RWPE2 (cell line): ENCODE data around the gene ARHGAP42.

ENCODE experiments used
- ATAC-seq: fragments of 200-7000 bp; cut with Tn5 transposase; 3 replicates; pipeline ENCODE4 v1.9.1; 2021; ENCODE audit warnings: low read depth
- DNase-seq: peaks from one replicate; pipeline ENCODE4 v3.0.0-alpha.2; 2020; ENCODE audit warnings: low spot score
- H3K27ac ChIP-seq: fragments of 450-650 bp; 2 replicates; pipeline ENCODE4 v1.5.1; 2017; ENCODE audit warnings: mild to moderate bottlenecking; ENCODE audit not compliant: poor library complexity, severe bottlenecking
- H3K27me3 ChIP-seq: fragments of 250-450 bp; sonication (Bioruptor Pico); 2 replicates; pipeline ENCODE4 v1.5.1; 2021; ENCODE audit warnings: mild to moderate bottlenecking, moderate library complexity; ENCODE audit not compliant: insufficient read depth, poor library complexity, severe bottlenecking
- H3K36me3 ChIP-seq: fragments of 250-450 bp; sonication (Bioruptor Pico); 2 replicates; pipeline ENCODE4 v1.5.1; 2020; ENCODE audit warnings: low read depth, mild to moderate bottlenecking, moderate library complexity
- H3K4me1 ChIP-seq: fragments of 250-450 bp; sonication (Bioruptor Pico); 2 replicates; pipeline ENCODE4 v1.5.1; 2021; ENCODE audit warnings: mild to moderate bottlenecking, moderate library complexity; ENCODE audit not compliant: insufficient read depth, poor library complexity, severe bottlenecking
- H3K4me3 ChIP-seq: fragments of 250-450 bp; sonication (Bioruptor Pico); 2 replicates; pipeline ENCODE4 v1.5.1; 2021; ENCODE audit warnings: mild to moderate bottlenecking, moderate library complexity; ENCODE audit not compliant: severe bottlenecking
- H3K9me3 ChIP-seq: fragments of 250-450 bp; sonication (Bioruptor Pico); 2 replicates; pipeline ENCODE4 v1.5.1; 2021; ENCODE audit warnings: mild to moderate bottlenecking, moderate library complexity; ENCODE audit not compliant: severe bottlenecking
- TF ChIP-seq, protein P1 (sequence below): fragments of 450-650 bp; IDR thresholded peaks from one replicate; pipeline ENCODE4 v1.5.1; 2017; ENCODE audit warnings: mild to moderate bottlenecking, moderate library complexity; ENCODE audit not compliant: poor library complexity, severe bottlenecking

ARHGAP42 gene

DNA sequence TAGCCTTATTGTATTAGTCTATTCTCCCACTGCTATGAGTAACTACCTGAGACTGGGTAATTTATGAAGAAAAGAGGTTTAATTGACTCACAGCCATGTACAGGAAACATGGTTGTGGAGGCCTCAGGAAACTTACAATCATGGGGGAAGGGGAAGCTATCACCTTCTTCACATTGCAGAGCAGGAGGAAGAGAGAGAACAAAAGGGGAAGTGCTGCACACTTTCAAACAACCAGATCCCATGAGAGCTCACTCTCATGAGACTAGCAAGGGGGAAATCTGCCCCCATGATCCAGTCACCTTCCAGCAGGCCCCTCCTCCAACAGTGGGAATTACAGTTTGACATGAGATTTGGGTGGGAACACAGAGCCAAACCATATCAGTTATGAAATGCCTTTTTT lies 179.4 kb downstream of the ARHGAP42 start:
- H3K27ac ChIP-seq, result no peak overlapping the region
- ATAC-seq (no peak), DNase-seq (no peak)
- no peaks in the 10 kb centered on the region for H3K9me3 ChIP-seq
- H3K4me3 ChIP-seq, result no peak overlapping the region
- TF ChIP-seq, protein P1, sequence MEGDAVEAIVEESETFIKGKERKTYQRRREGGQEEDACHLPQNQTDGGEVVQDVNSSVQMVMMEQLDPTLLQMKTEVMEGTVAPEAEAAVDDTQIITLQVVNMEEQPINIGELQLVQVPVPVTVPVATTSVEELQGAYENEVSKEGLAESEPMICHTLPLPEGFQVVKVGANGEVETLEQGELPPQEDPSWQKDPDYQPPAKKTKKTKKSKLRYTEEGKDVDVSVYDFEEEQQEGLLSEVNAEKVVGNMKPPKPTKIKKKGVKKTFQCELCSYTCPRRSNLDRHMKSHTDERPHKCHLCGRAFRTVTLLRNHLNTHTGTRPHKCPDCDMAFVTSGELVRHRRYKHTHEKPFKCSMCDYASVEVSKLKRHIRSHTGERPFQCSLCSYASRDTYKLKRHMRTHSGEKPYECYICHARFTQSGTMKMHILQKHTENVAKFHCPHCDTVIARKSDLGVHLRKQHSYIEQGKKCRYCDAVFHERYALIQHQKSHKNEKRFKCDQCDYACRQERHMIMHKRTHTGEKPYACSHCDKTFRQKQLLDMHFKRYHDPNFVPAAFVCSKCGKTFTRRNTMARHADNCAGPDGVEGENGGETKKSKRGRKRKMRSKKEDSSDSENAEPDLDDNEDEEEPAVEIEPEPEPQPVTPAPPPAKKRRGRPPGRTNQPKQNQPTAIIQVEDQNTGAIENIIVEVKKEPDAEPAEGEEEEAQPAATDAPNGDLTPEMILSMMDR, result no peak
- no peaks in the 10 kb centered on the region for H3K27me3 ChIP-seq
- no peaks in the 10 kb centered on the region for H3K4me1 ChIP-seq
- H3K36me3 ChIP-seq, result no peaks in the 10 kb centered on the region

DNA sequence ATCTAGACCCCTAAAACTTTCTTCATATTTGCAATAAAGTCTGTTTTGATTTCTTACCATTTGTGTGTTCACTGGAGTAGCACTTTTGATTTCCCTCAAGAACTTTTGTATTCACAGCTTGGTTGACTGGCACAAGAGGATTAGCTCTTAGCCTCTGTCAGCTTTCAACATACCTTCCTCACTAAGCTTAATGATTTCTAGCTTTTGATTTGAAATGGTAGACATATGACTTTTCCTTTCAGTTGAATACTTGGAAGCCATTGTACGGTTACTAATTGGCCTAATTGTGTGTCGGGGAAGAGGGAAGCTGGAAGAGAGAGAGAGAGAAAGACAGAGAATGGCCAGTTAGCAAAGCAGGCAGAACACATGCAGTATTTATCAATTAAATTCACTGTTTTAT lies 180.5 kb downstream of the ARHGAP42 start:
- TF ChIP-seq, protein P1, result no peak
- Histone ChIP-seq H3K27me3 (no peaks in the 10 kb centered on the region), H3K4me1 (no peaks in the 10 kb centered on the region), H3K4me3 (no peak overlapping the region), H3K9me3 (no peaks in the 10 kb centered on the region), H3K36me3 (no peaks in the 10 kb centered on the region), H3K27ac (no peak overlapping the region)
- DNase-seq (no peak), ATAC-seq (no peak)

DNA sequence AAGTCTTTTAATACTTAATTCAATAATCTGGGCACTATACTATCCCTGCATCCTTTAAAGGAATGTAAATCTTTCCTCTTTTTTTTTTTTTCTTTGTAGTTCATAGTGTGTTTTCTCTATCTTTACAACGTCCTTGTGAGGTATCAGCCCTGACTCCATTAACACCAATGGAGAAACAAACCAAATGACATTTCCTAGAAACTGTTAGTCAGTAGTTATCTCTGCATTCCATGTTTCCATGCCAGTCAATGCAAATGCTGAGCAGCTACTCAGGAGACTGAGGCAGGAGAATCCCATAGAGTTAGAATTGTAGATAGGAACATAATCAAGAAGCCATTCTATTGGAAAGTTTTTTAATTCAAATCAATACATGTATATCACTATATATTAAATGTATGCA lies 182.2 kb downstream of the ARHGAP42 start:
- Histone ChIP-seq H3K27me3 (no peaks in the 10 kb centered on the region), H3K36me3 (no peaks in the 10 kb centered on the region), H3K27ac (no peak overlapping the region), H3K4me1 (no peaks in the 10 kb centered on the region), H3K9me3 (no peaks in the 10 kb centered on the region), H3K4me3 (no peak overlapping the region)
- TF ChIP-seq, protein P1, result no peak
- ATAC-seq (no peak), DNase-seq (no peak)

GRCh38 chr11:100870138-100870537 lies 183.1 kb downstream of the ARHGAP42 start:
- no peak for ATAC-seq
- no peaks in the 10 kb centered on the region for H3K4me1 ChIP-seq

More at GRCh38 chr11:100870138-100870537, 183.1 kb downstream of the ARHGAP42 start:
- Histone ChIP-seq H3K27me3 (no peaks in the 10 kb centered on the region), H3K27ac (no peak overlapping the region), H3K9me3 (no peaks in the 10 kb centered on the region), H3K4me3 (no peak overlapping the region), H3K36me3 (no peaks in the 10 kb centered on the region)
- no peak for DNase-seq
- TF ChIP-seq, protein P1, result no peak
